SU-DHL-6 (cell line): ENCODE data around the gene TCF4.

Source experiments
- H2AFZ ChIP-seq: fragments of 200-600 bp; sonication (generic); 2 replicates; pipeline ENCODE4 v1.6.1; 2014; ENCODE audit warnings: low read depth, mild to moderate bottlenecking, moderate library complexity, mixed read lengths, antibody characterized with exemption, low read length; ENCODE audit not compliant: severe bottlenecking
- H3F3A ChIP-seq: fragments of 200-600 bp; shearing (Covaris generic); 2 replicates; pipeline ENCODE4 v1.6.0; 2016; ENCODE audit warnings: antibody characterized with exemption, mild to moderate bottlenecking; ENCODE audit not compliant: insufficient read depth
- H3K27ac ChIP-seq: fragments of 200-600 bp; sonication (generic); 2 replicates; pipeline ENCODE4 v1.5.1; 2016; ENCODE audit warnings: low read depth, mild to moderate bottlenecking, low read length, moderate library complexity, mixed read lengths
- H3K27me3 ChIP-seq: fragments of 200-600 bp; sonication (generic), shearing (Covaris generic); 2 replicates; pipeline ENCODE4 v1.6.0; 2014; ENCODE audit warnings: mild to moderate bottlenecking, low read length
- H3K36me3 ChIP-seq: fragments of 200-600 bp; sonication (generic); 2 replicates; pipeline ENCODE4 v1.6.1; 2014; ENCODE audit warnings: mild to moderate bottlenecking, low read length, mixed read lengths
- H3K4me2 ChIP-seq: fragments of 300-600, 200-600 bp; shearing (Covaris generic), sonication (generic); 2 replicates; pipeline ENCODE4 v1.6.0; 2014; ENCODE audit warnings: low read length, low read depth, mild to moderate bottlenecking; ENCODE audit not compliant: poor library complexity, severe bottlenecking
- H3K4me3 ChIP-seq: fragments of 200-600 bp; sonication (generic); 2 replicates; pipeline ENCODE4 v1.5.1; 2014; ENCODE audit warnings: antibody characterized with exemption, low read length, mild to moderate bottlenecking, mixed read lengths; ENCODE audit not compliant: insufficient read depth, poor library complexity, severe bottlenecking
- H3K79me2 ChIP-seq: fragments of 200-600 bp; sonication (generic); 2 replicates; pipeline ENCODE4 v1.6.1; 2014; ENCODE audit warnings: mild to moderate bottlenecking, low read length, moderate library complexity; ENCODE audit not compliant: insufficient read depth
- H3K9ac ChIP-seq: fragments of 200-600 bp; sonication (generic); 2 replicates; pipeline ENCODE4 v1.7.0; 2014; ENCODE audit warnings: mild to moderate bottlenecking, low read length
- H3K9me2 ChIP-seq: fragments of 200-600 bp; sonication (generic); replicated peaks from 2 replicates; pipeline ENCODE4 v1.6.1; 2014; ENCODE audit warnings: low read length; ENCODE audit not compliant: insufficient read depth
- H3K9me3 ChIP-seq: fragments of 200-600 bp; sonication (generic); 2 replicates; pipeline ENCODE4 v1.6.1; 2014; ENCODE audit warnings: low read length, mixed read lengths; ENCODE audit not compliant: insufficient read depth
- H4K20me1 ChIP-seq: fragments of 200-600 bp; sonication (generic); 2 replicates; pipeline ENCODE4 v1.6.1; 2014; ENCODE audit warnings: low read depth, mild to moderate bottlenecking, antibody characterized with exemption, low read length, moderate library complexity, mixed read lengths
- CTCF ChIP-seq: fragments of 200-600 bp; sonication (generic); IDR thresholded peaks from one replicate; pipeline ENCODE4 v1.5.1; 2017; ENCODE audit warnings: antibody characterized with exemption, mild to moderate bottlenecking, low read length, moderate library complexity; ENCODE audit not compliant: insufficient read depth, poor library complexity, severe bottlenecking
- EZH2phosphoT487 ChIP-seq: fragments of 200-600 bp; sonication (generic), shearing (Covaris generic); conservative IDR thresholded peaks from 2 replicates; pipeline ENCODE4 v1.6.1; 2018; ENCODE audit warnings: mild to moderate bottlenecking, antibody characterized with exemption, low read length, moderate library complexity, mixed read lengths

The TCF4 gene

DNA sequence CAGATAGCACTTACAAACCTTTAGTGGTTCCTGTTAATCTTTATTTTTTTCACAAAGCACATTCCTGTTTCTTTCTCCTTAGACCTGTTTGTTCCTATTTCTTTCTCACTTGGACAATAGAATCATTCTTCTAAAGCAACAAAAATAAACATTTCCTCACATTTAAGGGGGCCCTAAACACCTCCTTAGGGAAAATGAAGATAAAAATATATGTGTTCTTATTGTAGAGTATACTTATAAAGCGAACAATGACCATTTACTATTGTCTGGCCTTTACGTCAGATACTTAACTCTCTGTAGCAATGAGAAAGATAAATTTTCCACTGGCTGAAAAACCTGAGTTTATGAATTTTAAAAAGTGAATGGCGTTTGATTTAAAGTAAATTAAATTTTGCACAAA is 234.6 kb downstream of the TCF4 start:
- no peaks in the 10 kb centered on the region for H3F3A ChIP-seq
- no peaks in the 10 kb centered on the region for H4K20me1 ChIP-seq
- no peaks in the 10 kb centered on the region for H3K36me3 ChIP-seq
- H3K9me2 ChIP-seq, result no peaks in the 10 kb centered on the region
- H3K4me2 ChIP-seq, result no peak overlapping the region
- no peak overlapping the region for H3K4me3 ChIP-seq
- H3K27ac ChIP-seq, result no peak overlapping the region
- H3K27me3 ChIP-seq, result no peaks in the 10 kb centered on the region
- no peaks in the 10 kb centered on the region for H3K79me2 ChIP-seq
- no peaks in the 10 kb centered on the region for H3K9me3 ChIP-seq
- H3K9ac ChIP-seq, result no peak overlapping the region
- no peak for TF ChIP-seq EZH2phosphoT487
- no peak for TF ChIP-seq CTCF
- H2AFZ ChIP-seq, result no peak overlapping the region

DNA sequence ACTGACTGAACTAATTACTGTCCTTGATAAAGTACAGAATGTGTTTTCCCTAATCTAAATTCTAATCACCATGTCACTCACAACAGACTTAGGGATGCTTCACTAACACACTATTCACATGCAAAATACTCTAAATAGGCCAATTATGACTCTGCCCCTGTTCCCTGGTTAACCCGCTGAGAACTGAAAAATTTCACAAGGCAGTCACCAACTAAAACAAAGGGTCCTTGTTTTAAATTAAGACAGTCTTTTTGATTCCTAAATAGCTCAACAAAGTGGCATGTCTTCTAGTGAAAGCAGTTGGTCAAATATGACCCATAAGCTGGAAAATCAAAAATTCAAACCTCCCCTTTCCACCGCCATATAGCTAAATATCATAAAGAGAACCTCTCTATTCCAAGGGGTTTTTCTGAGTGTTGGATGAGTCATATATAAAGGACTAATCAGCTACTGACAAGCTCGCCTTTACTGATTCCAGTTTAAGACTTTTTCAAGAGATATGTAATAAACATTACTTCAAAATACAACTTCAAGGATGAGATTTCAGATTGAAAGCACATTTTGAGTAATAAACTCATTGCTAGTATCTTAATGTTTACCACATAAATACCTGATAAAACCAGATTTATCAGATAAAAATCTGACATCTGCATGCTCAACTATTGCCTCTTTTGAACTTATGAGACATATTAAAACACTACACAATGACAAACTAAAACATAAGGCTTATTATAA is 235.8 kb downstream of the TCF4 start:
- Histone ChIP-seq H3K9ac (no peak overlapping the region), H4K20me1 (no peaks in the 10 kb centered on the region), H3K27me3 (0 out of 2 replicates have a peak, but pooled peaks cover 2% of the 10 kb centered on the region), H3K9me2 (no peaks in the 10 kb centered on the region), H3K27ac (no peak overlapping the region), H3K79me2 (no peaks in the 10 kb centered on the region), H3K36me3 (no peaks in the 10 kb centered on the region), H3K4me3 (no peak overlapping the region), H3F3A (no peaks in the 10 kb centered on the region), H3K9me3 (no peaks in the 10 kb centered on the region), H3K4me2 (no peak overlapping the region), H2AFZ (no peak overlapping the region)
- TF ChIP-seq EZH2phosphoT487 (no peak), CTCF (no peak)

DNA sequence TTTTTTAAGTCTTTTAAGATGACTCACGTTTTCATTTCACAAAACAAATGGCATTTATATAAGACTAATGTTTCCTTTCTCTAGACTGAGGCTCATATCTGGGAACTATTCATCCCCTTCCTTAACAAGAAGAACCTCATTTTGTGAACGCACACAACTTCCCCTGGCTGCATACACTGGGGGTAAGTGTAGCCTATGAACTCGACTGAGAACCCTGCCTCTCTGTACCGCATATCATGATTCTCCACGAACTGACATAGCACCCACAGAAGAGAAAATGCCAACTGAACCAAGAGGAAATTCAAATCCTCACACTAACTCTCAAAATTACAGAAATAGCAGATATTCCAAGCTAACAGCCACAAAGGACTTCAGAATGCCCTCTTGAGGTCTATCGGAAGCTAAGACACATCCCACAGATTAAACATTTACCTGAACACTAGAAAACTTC is 236.7 kb downstream of the TCF4 start:
- Histone ChIP-seq H3K9me3 (no peaks in the 10 kb centered on the region), H3K4me2 (no peak overlapping the region), H4K20me1 (no peaks in the 10 kb centered on the region), H3K36me3 (no peaks in the 10 kb centered on the region), H2AFZ (no peak overlapping the region), H3F3A (no peaks in the 10 kb centered on the region), H3K27ac (no peak overlapping the region), H3K9ac (no peak overlapping the region), H3K27me3 (0 out of 2 replicates have a peak, but pooled peaks cover 2% of the 10 kb centered on the region), H3K79me2 (no peaks in the 10 kb centered on the region), H3K9me2 (no peaks in the 10 kb centered on the region), H3K4me3 (no peak overlapping the region)
- TF ChIP-seq EZH2phosphoT487 (no peak), CTCF (no peak)
